ENCODE data around the gene ILF3. TPM values are rescaled to one million over a fixed set of nuclear protein-coding genes. Genes with fewer than 3 reads are reported as not detected.
A peak's percentile ranks its signal among the peaks of the same experiment; 100 is the strongest.

The ILF3 gene
- total and polyA plus RNA-seq, 2 of the 13 experiments (the other 11 are each of a cell fraction or from before 2014, with no cell fraction given) = 120 to 173 TPM

- TF ChIP-seq ZBTB3 (CRISPR knock-in tag; IDR thresholded peaks at IDR 0.05; ENCODE audit: borderline replicate concordance, low read depth) (no peak; the same call in 1 of the 2 replicates), ATF5 (CRISPR knock-in tag; IDR thresholded peaks at IDR 0.05; ENCODE audit: low read depth) (peak; percentile 71; the same call in 1 of the 2 replicates), GTF3A (CRISPR knock-in tag; conservative IDR thresholded peaks at IDR 0.05) (no peak), HMGA1 (CRISPR knock-in tag; conservative IDR thresholded peaks at IDR 0.05) (no peak), HOXA5 (CRISPR knock-in tag; IDR thresholded peaks at IDR 0.05) (peak; percentile 93), RFX3 (CRISPR knock-in tag; IDR thresholded peaks at IDR 0.05) (peak; percentile 97), MEF2D (CRISPR knock-in tag; IDR thresholded peaks at IDR 0.05) (peak; percentile 91), ZZZ3 (CRISPR knock-in tag; IDR thresholded peaks at IDR 0.05; ENCODE audit: borderline replicate concordance) (no peak), LCORL (IDR thresholded peaks at IDR 0.05) (no peak), LCORL (CRISPR knock-in tag; IDR thresholded peaks at IDR 0.05) (peak; percentile 50; the same call in 1 of the 2 replicates), RFX5 (IDR thresholded peaks at IDR 0.05; ENCODE audit: low read depth, low read length) (0 out of 2 replicates have a peak, but pooled peaks have one; percentile 30), RXRA (CRISPR knock-in tag; IDR thresholded peaks at IDR 0.05) (0 out of 2 replicates have a peak, but pooled peaks have one; percentile 48), KDM4B (CRISPR knock-in tag; IDR thresholded peaks at IDR 0.05) (peak; percentile 97; the same call in 1 of the 2 replicates), CEBPG (CRISPR knock-in tag; IDR thresholded peaks at IDR 0.05) (peak; percentile 25; the same call in 1 of the 2 replicates), ZNF407 (CRISPR knock-in tag; IDR thresholded peaks at IDR 0.05; ENCODE audit: not compliant biosample characterization) (peak; percentile 81), SP4 (CRISPR knock-in tag; IDR thresholded peaks at IDR 0.05) (no peak; the same call in 1 of the 2 replicates), ADNP (CRISPR knock-in tag; IDR thresholded peaks at IDR 0.05) (no peak), HNRNPLL (IDR thresholded peaks at IDR 0.05; ENCODE audit: low read depth, low read length, poor library complexity, severe bottlenecking) (peak; percentile 99), ZNF264 (CRISPR knock-in tag; IDR thresholded peaks at IDR 0.05) (peak; percentile 78; the same call in 1 of the 2 replicates), HCFC1 (IDR thresholded peaks at IDR 0.05; ENCODE audit: low read depth, low read length) (no peak; the same call in 1 of the 2 replicates), ESRRA (CRISPR knock-in tag; IDR thresholded peaks at IDR 0.05; ENCODE audit: low read depth) (no peak)
Measured at GRCh38 chr19:10695401-10696398, 41.6 kb downstream of the ILF3 start (continued).

All from HepG2 (cell line).